Endodermal cell (in vitro differentiated cells): ENCODE results near the gene CHAF1A. TPM values are rescaled to one million over a fixed set of nuclear protein-coding genes. Genes with fewer than 3 reads are reported as not detected.

Experiments
- DNase-seq: peaks from one replicate; pipeline ENCODE4 v3.0.0-alpha.2; 2017
- H3K27ac ChIP-seq: 2 replicates; pipeline ENCODE4 v1.5.1; 2013; ENCODE audit warnings: mild to moderate bottlenecking, low read depth, low read length, moderate library complexity
- H3K27me3 ChIP-seq: 2 replicates; pipeline ENCODE4 v1.6.1; 2013; ENCODE audit warnings: mild to moderate bottlenecking, low read length, moderate library complexity; ENCODE audit not compliant: insufficient read depth, control insufficient read depth, poor library complexity, severe bottlenecking
- H3K36me3 ChIP-seq: 2 replicates; pipeline ENCODE4 v1.7.0; 2013; ENCODE audit warnings: mild to moderate bottlenecking, low read length, moderate library complexity; ENCODE audit not compliant: control insufficient read depth, insufficient read depth
- H3K4me1 ChIP-seq: one replicate; pipeline ENCODE4 v1.7.0; 2013; ENCODE audit warnings: low read length; ENCODE audit not compliant: control insufficient read depth, insufficient read depth
- H3K4me3 ChIP-seq: 2 replicates; pipeline ENCODE4 v1.5.1; 2013; ENCODE audit warnings: mild to moderate bottlenecking, low read length, moderate library complexity
- H3K9ac ChIP-seq: 2 replicates; pipeline ENCODE4 v1.6.1; 2013; ENCODE audit warnings: mild to moderate bottlenecking, low read length, moderate library complexity; ENCODE audit not compliant: poor library complexity, severe bottlenecking; ENCODE audit errors: extremely low read depth
- H3K9me3 ChIP-seq: 2 replicates; pipeline ENCODE4 v1.6.1; 2013; ENCODE audit warnings: mild to moderate bottlenecking, low read length, moderate library complexity; ENCODE audit not compliant: control insufficient read depth
- H3K27ac Mint-ChIP-seq: 2 replicates; pipeline ENCODE4 v1.8.0; 2020; ENCODE audit warnings: mixed read lengths
- H3K27me3 Mint-ChIP-seq: 2 replicates; pipeline ENCODE4 v1.8.0; 2021; ENCODE audit warnings: mild to moderate bottlenecking, mixed read lengths; ENCODE audit not compliant: insufficient read depth
- H3K36me3 Mint-ChIP-seq: 2 replicates; pipeline ENCODE4 v1.8.0; 2020; ENCODE audit warnings: low read depth, mixed read lengths
- H3K4me1 Mint-ChIP-seq: 2 replicates; pipeline ENCODE4 v1.8.0; 2020; ENCODE audit warnings: mixed read lengths
- H3K4me3 Mint-ChIP-seq: 2 replicates; pipeline ENCODE4 v1.8.0; 2020; ENCODE audit warnings: mild to moderate bottlenecking, moderate library complexity, mixed read lengths
- H3K9me3 Mint-ChIP-seq: 2 replicates; pipeline ENCODE4 v1.8.0; 2020; ENCODE audit warnings: mild to moderate bottlenecking, mixed read lengths
- CTCF ChIP-seq: fragments of 200-600 bp; sonication (generic); conservative IDR thresholded peaks from 2 replicates; pipeline ENCODE4 v1.5.0; 2021; ENCODE audit warnings: antibody characterized with exemption, mild to moderate bottlenecking
- WGBS, 2 experiments: methylation state at CpG; one replicate each; pipeline versions ENCODE4 v1.1.5 to v1.1.7; 2013; ENCODE audit warnings: missing lambda C conversion rate in 2 of 2, mixed read lengths in 1 of 2; ENCODE audit not compliant: insufficient coverage in 1 of 2, insufficient read length in 1 of 2; 5-methylcytosine and 5-hydroxymethylcytosine counted together
- total RNA-seq, 2 donors: library from RNA; stranded (reverse); fragmentation: NEBNext Ultra II Directional in 1 of 2; extraction: Animal tissue kit (Norgen Biotek cat#: 25700) in 1 of 2; gene quantifications; 2 replicates in 1 of 2; 3 replicates in 1 of 2; pipeline ENCODE4 v1.2.1, GENCODE V29; 2021

The CHAF1A gene
- total RNA-seq, 2 donors from 2014 or later = 70.7 to 76.9 TPM

GRCh38 chr19:4401769-4402170 lies 670 bp upstream of the CHAF1A start:
- Mint-ChIP-seq H3K9me3 (no peaks in the 10 kb centered on the region), H3K36me3 (peaks cover 19% of the 10 kb centered on the region), H3K4me3 (peak overlapping the region; percentile 87), H3K27me3 (no peaks in the 10 kb centered on the region), H3K27ac (peak overlapping the region; percentile 92), H3K4me1 (peaks cover 24% of the 10 kb centered on the region)
- Histone ChIP-seq H3K9me3 (no peaks in the 10 kb centered on the region), H3K4me1 (no peaks in the 10 kb centered on the region), H3K36me3 (peaks cover 14% of the 10 kb centered on the region), H3K27me3 (no peaks in the 10 kb centered on the region), H3K9ac (peak overlapping the region; percentile 43), H3K27ac (no peak overlapping the region), H3K4me3 (peak overlapping the region; percentile 82)
- WGBS, 2 experiments = 24 to 37% methylated on average over 5 to 7 of the region's 8 CpGs
- no peak for TF ChIP-seq CTCF
- DNase-seq = no peak

GRCh38 chr19:4403005-4403761 lies 743 bp downstream of the CHAF1A start:
- peaks cover 26% of the 10 kb centered on the region for H3K36me3 Mint-ChIP-seq
- peak; percentile 55 for DNase-seq
- peaks cover 22% of the 10 kb centered on the region for H3K4me1 Mint-ChIP-seq
- peak overlapping the region; percentile 87 for H3K4me3 Mint-ChIP-seq
- Histone ChIP-seq H3K9me3 (no peaks in the 10 kb centered on the region), H3K4me3 (peak overlapping the region; percentile 87), H3K27ac (peak overlapping the region; percentile 82), H3K27me3 (no peaks in the 10 kb centered on the region), H3K9ac (peak overlapping the region; percentile 95), H3K4me1 (no peaks in the 10 kb centered on the region), H3K36me3 (peaks cover 21% of the 10 kb centered on the region)
- TF ChIP-seq CTCF = no peak
- H3K9me3 Mint-ChIP-seq = no peaks in the 10 kb centered on the region
- 4 to 7% methylated on average over 28 to 32 of the region's 32 CpGs for WGBS, 2 experiments
- H3K27me3 Mint-ChIP-seq = no peaks in the 10 kb centered on the region
- peak overlapping the region; percentile 96 for H3K27ac Mint-ChIP-seq

- TF ChIP-seq CTCF = no peak
- Mint-ChIP-seq H3K9me3 (no peaks in the 10 kb centered on the region), H3K36me3 (peaks cover 41% of the 10 kb centered on the region), H3K4me1 (peaks cover 32% of the 10 kb centered on the region), H3K27me3 (no peaks in the 10 kb centered on the region), H3K4me3 (no peak overlapping the region), H3K27ac (peak overlapping the region; percentile 64)
- Histone ChIP-seq H3K4me3 (no peak overlapping the region), H3K27me3 (no peaks in the 10 kb centered on the region), H3K36me3 (peaks cover 42% of the 10 kb centered on the region), H3K9ac (no peak overlapping the region), H3K9me3 (no peaks in the 10 kb centered on the region), H3K4me1 (no peaks in the 10 kb centered on the region), H3K27ac (no peak overlapping the region)
- DNase-seq = peak; percentile 46
- 89 to 90% methylated on average over 8 of the region's 8 CpGs for WGBS, 2 experiments
These were observed 3.5 kb downstream of the CHAF1A start for GRCh38 chr19:4405977-4406376.
